ENCODE measurements around the gene MZT1. TPM values are rescaled to one million over a fixed set of nuclear protein-coding genes. Genes with fewer than 3 reads are reported as not detected.

MZT1 gene
- total and polyA plus RNA-seq, 2 donors (not counting 3 experiments of a cell fraction or from before 2014, with no cell fraction given), result 6.3 to 19.4 TPM

GRCh38 chr13:72760189-72760588 lies 32.8 kb upstream of the MZT1 start:
- Histone ChIP-seq H3K4me2 (ENCODE audit: insufficient read depth, low read length) (no peak overlapping the region), H3K9me1 (replicated peaks; ENCODE audit: control insufficient read depth, extremely low read depth, insufficient read depth, low read length) (no peaks in the 10 kb centered on the region), H4K20me1 (replicated peaks; ENCODE audit: control insufficient read depth, extremely low read depth, insufficient read depth, low read length) (no peaks in the 10 kb centered on the region), H3K36me3 (ENCODE audit: control insufficient read depth in 2 of 2, extremely low read depth in 1 of 2, insufficient read depth in 2 of 2, low read length in 2 of 2) (peaks cover 12 to 32% of the 10 kb centered on the region in 2 experiments), H3K27ac (ENCODE audit: insufficient read depth, low read depth, low read length) (no peak overlapping the region), H2AFZ (ENCODE audit: low read depth, low read length) (no peak overlapping the region), H3K4me1 (ENCODE audit: control insufficient read depth, extremely low read depth, insufficient read depth, low read length) (no peaks in the 10 kb centered on the region), H3K4me3 (replicated peaks in 1 of 3; ENCODE audit: insufficient read depth in 1 of 3, low read depth in 1 of 3, low read length in 3 of 3) (no peak overlapping the region), H3K79me2 (ENCODE audit: control insufficient read depth, insufficient read depth, low read length) (no peaks in the 10 kb centered on the region), H3K9me3 (replicated peaks; ENCODE audit: control insufficient read depth, insufficient read depth, low read length) (no peaks in the 10 kb centered on the region), H3K27me3 (ENCODE audit: control insufficient read depth in 2 of 2, insufficient read depth in 2 of 2, low read length in 2 of 2) (no peaks in the 10 kb centered on the region), H3K9ac (replicated peaks; ENCODE audit: extremely low read depth, insufficient read depth, low read length) (no peak overlapping the region)
- TF ChIP-seq JUN (IDR thresholded peaks at IDR 0.05; ENCODE audit: borderline replicate concordance, insufficient read depth, insufficient read length, low read depth), result no peak
- no peak for TF ChIP-seq POLR2AphosphoS5 (IDR thresholded peaks at IDR 0.05; ENCODE audit: insufficient read depth, low read depth, low read length)
- TF ChIP-seq, protein P1, sequence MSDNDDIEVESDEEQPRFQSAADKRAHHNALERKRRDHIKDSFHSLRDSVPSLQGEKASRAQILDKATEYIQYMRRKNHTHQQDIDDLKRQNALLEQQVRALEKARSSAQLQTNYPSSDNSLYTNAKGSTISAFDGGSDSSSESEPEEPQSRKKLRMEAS (IDR thresholded peaks at IDR 0.05; ENCODE audit: insufficient read depth, insufficient read length), result no peak
- no peak for TF ChIP-seq EZH2 (IDR thresholded peaks at IDR 0.05; ENCODE audit: borderline replicate concordance, low read depth, low read length, severe bottlenecking)
- TF ChIP-seq FOS (IDR thresholded peaks at IDR 0.05; ENCODE audit: borderline replicate concordance, insufficient read depth, low read length), result no peak
- TF ChIP-seq GATA2 (IDR thresholded peaks at IDR 0.05; ENCODE audit: insufficient read depth, insufficient read length, low read depth, low read length), result no peak
- TF ChIP-seq POLR2A (IDR thresholded peaks at IDR 0.05; ENCODE audit: low read depth, low read length), result no peak
- TF ChIP-seq MYC (IDR thresholded peaks at IDR 0.05; ENCODE audit: low read depth, low read length), result no peak
- no peak for TF ChIP-seq CTCF (IDR thresholded peaks at IDR 0.05; ENCODE audit: extremely low read depth in 1 of 2, insufficient read depth in 1 of 2, low read depth in 1 of 2, low read length in 2 of 2)
- ChIA-PET CTCF (interaction anchor here (0.6 kb wide), 1 partner anchor 19 kb away, joined by 3 read pairs; no protein-coding TSS in a partner anchor), POLR2A (no interaction called here)
- dilution Hi-C loops (cut with MboI; ENCODE audit: extremely low pct_ligation_motif_present, low sequenced_read_pairs) (no loop called here), intact Hi-C loops (cut with micrococcal nuclease) (no loop called here)
- no peak for FAIRE-seq
- no peak for DNase-seq (ENCODE audit: low read depth, low spot score)
- no TSS peak for BruUV-seq (replicated peaks)

Data from endothelial cell of umbilical vein (primary cell).